ENCODE data around the gene CCDC6.
"Not testable (repeated sequence)": the region's sequence is repeated elsewhere in the genome, so short reads cannot be mapped to it uniquely, and the experiment has no call there.

GRCh38 chr10:59787032-59787431 lies 119.3 kb downstream of the CCDC6 start:
- TF ChIP-seq RAD21 (IDR thresholded peaks at IDR 0.05 in 1 of 2, conservative IDR thresholded peaks at IDR 0.05 in 1 of 2; ENCODE audit: low read depth in 2 of 2, low read length in 2 of 2): 0 out of 4 replicates have a peak, but pooled peaks have one; percentile 3 to 8
- TF ChIP-seq POLR2A (IDR thresholded peaks at IDR 0.05; ENCODE audit: control extremely low read depth in 1 of 2, low read depth in 2 of 2, low read length in 2 of 2); ATF3 (IDR thresholded peaks at IDR 0.05; ENCODE audit: insufficient read depth, low read depth, low read length); JUND (IDR thresholded peaks at IDR 0.05; ENCODE audit: low read length); MAFK (IDR thresholded peaks at IDR 0.05; ENCODE audit: low read depth, low read length); GTF2F1 (IDR thresholded peaks at IDR 0.05; ENCODE audit: borderline replicate concordance, low read depth, low read length); SIX5 (IDR thresholded peaks at IDR 0.05; ENCODE audit: low read depth, low read length): not testable (repeated sequence)

Measured in H1 (cell line).